ENCODE data around the gene URB1.

URB1 gene

DNA sequence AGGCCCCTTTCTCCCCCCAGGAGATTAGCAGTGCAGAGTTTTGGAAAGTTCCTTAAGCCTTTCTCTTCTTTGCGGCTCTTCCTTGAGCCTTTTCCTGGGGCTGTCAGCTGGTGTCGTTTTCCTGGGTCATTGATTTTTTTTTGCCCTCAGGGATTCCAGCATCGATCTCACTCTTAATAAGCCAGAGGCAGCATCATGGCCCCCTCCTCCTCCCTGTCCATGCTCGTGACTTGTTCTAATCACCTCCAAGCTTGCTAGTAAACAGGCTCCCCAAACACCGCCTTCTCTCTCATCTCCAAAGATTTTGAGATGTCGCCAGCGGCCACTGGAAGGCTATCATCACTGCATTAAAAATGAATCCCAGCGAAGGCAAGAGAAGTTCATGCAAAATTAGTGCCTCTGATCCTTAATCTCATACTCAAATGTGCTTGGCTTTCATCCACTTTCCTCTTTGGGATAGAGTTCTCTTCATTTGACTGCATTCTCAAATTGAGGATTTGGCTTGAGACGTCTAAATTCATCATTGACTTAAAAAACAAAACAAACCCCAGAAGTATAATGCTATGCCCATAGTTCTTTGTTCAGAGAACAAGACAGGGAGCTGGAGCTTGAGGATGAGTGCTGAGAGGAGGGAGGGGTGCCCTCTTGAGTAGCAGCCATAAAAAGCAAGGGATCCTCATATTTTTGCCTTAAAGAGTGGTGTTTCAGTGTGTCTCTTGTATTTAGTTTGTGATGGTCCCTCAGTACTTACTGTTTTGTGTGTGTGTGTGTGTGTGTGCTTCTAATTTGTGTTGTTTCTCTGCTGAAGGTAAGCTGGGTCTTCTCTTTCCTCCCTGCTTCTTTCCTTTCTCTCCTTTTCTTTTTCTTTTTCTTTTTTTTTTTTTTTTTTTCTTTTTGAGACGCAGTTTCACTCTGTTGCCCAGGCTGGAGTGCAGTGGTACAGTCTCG lies 22.9 kb upstream of the URB1 start:
- H3K27me3 ChIP-seq (ENCODE audit: insufficient read depth, low read length): no peaks in the 10 kb centered on the region
- H3K4me3 ChIP-seq (ENCODE audit: low read depth, low read length, poor library complexity, severe bottlenecking): no peak overlapping the region
- H4K20me1 ChIP-seq (ENCODE audit: insufficient read depth, low read length): no peaks in the 10 kb centered on the region
- no peak overlapping the region for H2AFZ ChIP-seq (ENCODE audit: low read length)
- H3K9ac ChIP-seq (ENCODE audit: low read length): no peak overlapping the region
- no peaks in the 10 kb centered on the region for H3K4me1 ChIP-seq (ENCODE audit: insufficient read depth, low read length, severe bottlenecking)
- TF ChIP-seq EZH2 (IDR thresholded peaks at IDR 0.05; ENCODE audit: borderline replicate concordance, low read length): no peak
- TF ChIP-seq, protein P1, sequence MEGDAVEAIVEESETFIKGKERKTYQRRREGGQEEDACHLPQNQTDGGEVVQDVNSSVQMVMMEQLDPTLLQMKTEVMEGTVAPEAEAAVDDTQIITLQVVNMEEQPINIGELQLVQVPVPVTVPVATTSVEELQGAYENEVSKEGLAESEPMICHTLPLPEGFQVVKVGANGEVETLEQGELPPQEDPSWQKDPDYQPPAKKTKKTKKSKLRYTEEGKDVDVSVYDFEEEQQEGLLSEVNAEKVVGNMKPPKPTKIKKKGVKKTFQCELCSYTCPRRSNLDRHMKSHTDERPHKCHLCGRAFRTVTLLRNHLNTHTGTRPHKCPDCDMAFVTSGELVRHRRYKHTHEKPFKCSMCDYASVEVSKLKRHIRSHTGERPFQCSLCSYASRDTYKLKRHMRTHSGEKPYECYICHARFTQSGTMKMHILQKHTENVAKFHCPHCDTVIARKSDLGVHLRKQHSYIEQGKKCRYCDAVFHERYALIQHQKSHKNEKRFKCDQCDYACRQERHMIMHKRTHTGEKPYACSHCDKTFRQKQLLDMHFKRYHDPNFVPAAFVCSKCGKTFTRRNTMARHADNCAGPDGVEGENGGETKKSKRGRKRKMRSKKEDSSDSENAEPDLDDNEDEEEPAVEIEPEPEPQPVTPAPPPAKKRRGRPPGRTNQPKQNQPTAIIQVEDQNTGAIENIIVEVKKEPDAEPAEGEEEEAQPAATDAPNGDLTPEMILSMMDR (IDR thresholded peaks at IDR 0.05; ENCODE audit: low read length): no peak
- H3F3A ChIP-seq (ENCODE audit: insufficient read depth, low read length): no peaks in the 10 kb centered on the region
- H3K79me2 ChIP-seq (ENCODE audit: insufficient read depth, low read length): no peaks in the 10 kb centered on the region
- no peak overlapping the region for H3K27ac ChIP-seq (ENCODE audit: low read depth, low read length, poor library complexity, severe bottlenecking)
- H3K4me2 ChIP-seq (ENCODE audit: low read length): no peak overlapping the region
- no peaks in the 10 kb centered on the region for H3K9me3 ChIP-seq (ENCODE audit: low read length)
- no peaks in the 10 kb centered on the region for H3K36me3 ChIP-seq (ENCODE audit: insufficient read depth, low read length)
- H3K9me2 ChIP-seq (ENCODE audit: low read depth, low read length): no peaks in the 10 kb centered on the region

DNA sequence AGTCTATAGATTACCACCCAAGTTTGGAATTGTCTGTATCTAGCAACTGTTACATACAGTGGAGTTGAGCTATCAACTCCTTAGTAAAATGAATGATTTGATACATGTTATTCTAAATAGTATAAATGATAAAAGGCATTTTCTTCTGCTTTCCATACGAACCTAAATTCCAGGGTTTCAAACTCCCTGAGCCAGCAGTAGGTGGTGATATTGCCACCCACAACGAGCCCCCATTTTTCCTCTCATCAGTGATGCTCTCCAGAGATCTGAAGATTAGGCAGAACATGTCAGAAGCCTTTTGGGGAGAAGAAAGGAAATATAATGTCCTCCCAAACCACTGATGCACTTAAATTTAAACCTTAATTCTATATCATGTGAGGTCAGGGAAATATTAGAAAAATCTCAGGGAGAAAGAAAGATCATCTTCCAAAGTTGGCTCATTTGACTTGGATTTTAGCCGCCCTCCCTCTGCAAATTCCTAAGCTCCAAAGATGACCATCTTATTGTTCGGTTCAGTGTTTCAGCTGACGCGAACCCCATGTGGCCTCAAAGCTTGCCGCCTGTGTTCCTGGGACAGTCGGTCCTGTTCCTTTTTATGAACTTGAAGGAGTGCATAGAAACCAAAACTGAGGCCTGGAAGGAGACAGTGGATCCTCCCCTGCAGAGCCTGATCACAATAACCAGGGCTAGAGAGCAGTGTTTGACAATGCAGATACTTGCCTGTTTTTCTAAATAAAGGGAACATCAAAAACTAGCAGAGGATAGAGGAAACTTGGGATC lies 22.0 kb upstream of the URB1 start:
- Histone ChIP-seq H3K4me3 (ENCODE audit: low read depth, low read length, poor library complexity, severe bottlenecking) (no peak overlapping the region), H3K4me2 (ENCODE audit: low read length) (no peak overlapping the region), H3K9ac (ENCODE audit: low read length) (no peak overlapping the region), H3K9me3 (ENCODE audit: low read length) (no peaks in the 10 kb centered on the region), H3F3A (ENCODE audit: insufficient read depth, low read length) (no peaks in the 10 kb centered on the region), H3K36me3 (ENCODE audit: insufficient read depth, low read length) (no peaks in the 10 kb centered on the region), H2AFZ (ENCODE audit: low read length) (no peak overlapping the region), H3K4me1 (ENCODE audit: insufficient read depth, low read length, severe bottlenecking) (no peaks in the 10 kb centered on the region), H3K27ac (ENCODE audit: low read depth, low read length, poor library complexity, severe bottlenecking) (no peak overlapping the region), H3K27me3 (ENCODE audit: insufficient read depth, low read length) (no peaks in the 10 kb centered on the region), H3K79me2 (ENCODE audit: insufficient read depth, low read length) (no peaks in the 10 kb centered on the region), H3K9me2 (ENCODE audit: low read depth, low read length) (no peaks in the 10 kb centered on the region), H4K20me1 (ENCODE audit: insufficient read depth, low read length) (no peaks in the 10 kb centered on the region)
- TF ChIP-seq EZH2 (IDR thresholded peaks at IDR 0.05; ENCODE audit: borderline replicate concordance, low read length): no peak
- TF ChIP-seq, protein P1 (IDR thresholded peaks at IDR 0.05; ENCODE audit: low read length): no peak

DNA sequence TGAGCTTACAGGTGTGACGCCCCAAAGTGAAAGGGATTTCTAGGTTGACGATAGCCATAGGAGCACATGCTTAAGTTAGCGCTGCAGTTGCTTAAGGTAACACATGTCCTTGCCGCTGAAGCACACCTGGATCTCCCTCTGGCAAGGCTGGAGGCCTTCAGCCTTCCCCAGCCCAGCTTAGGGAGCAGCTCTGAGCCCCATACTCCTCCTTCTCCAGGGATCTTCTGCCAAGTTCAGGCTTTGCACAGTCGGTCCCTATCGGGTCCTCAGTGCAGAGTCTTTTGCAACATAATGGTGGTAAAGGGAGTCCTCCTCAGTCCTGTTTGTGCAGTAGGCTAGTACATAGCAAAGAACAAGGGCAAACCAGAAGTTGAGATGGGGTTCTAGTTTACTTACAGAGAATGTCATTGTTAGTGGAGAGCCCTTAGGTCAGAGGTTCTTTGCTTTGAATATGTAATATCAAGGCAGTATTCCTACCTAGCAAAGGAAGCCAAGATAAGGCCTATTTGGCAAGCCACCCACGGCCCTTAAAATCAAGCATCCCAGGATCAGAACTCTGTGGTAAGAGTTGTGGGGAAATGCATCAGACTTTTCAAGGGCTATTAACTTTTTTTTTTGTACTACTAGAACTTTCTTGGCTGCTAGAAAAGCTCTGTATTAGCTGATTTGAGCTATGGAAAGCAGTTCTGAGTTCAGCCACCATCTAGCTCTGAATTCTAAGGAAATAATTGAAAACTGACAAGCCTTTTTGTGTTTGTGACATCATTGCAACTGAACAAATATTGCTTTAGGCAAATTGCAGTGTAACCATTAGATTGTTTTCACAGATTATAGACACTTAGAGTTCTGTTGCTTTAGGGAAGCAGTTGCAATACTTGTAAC lies 21.1 kb upstream of the URB1 start:
- H3F3A ChIP-seq (ENCODE audit: insufficient read depth, low read length): no peaks in the 10 kb centered on the region
- no peaks in the 10 kb centered on the region for H3K4me1 ChIP-seq (ENCODE audit: insufficient read depth, low read length, severe bottlenecking)
- no peaks in the 10 kb centered on the region for H3K79me2 ChIP-seq (ENCODE audit: insufficient read depth, low read length)
- H3K9me3 ChIP-seq (ENCODE audit: low read length): no peaks in the 10 kb centered on the region
- no peak overlapping the region for H2AFZ ChIP-seq (ENCODE audit: low read length)
- H3K27me3 ChIP-seq (ENCODE audit: insufficient read depth, low read length): no peaks in the 10 kb centered on the region
- no peaks in the 10 kb centered on the region for H3K9me2 ChIP-seq (ENCODE audit: low read depth, low read length)
- H3K4me3 ChIP-seq (ENCODE audit: low read depth, low read length, poor library complexity, severe bottlenecking): no peak overlapping the region
- H4K20me1 ChIP-seq (ENCODE audit: insufficient read depth, low read length): no peaks in the 10 kb centered on the region
- H3K36me3 ChIP-seq (ENCODE audit: insufficient read depth, low read length): no peaks in the 10 kb centered on the region
- H3K9ac ChIP-seq (ENCODE audit: low read length): no peak overlapping the region
- no peak overlapping the region for H3K27ac ChIP-seq (ENCODE audit: low read depth, low read length, poor library complexity, severe bottlenecking)
- H3K4me2 ChIP-seq (ENCODE audit: low read length): no peak overlapping the region
- no peak for TF ChIP-seq EZH2 (IDR thresholded peaks at IDR 0.05; ENCODE audit: borderline replicate concordance, low read length)
- TF ChIP-seq, protein P1 (IDR thresholded peaks at IDR 0.05; ENCODE audit: low read length): no peak
